HEK293T (cell line): Measurements from ENCODE around the gene PLEKHA6.

Experiments used
- CTCF ChIA-PET: fragments of 350-600 bp; formaldehyde crosslinking; extraction: SDS; loops from one replicate; lab custom pipeline; 2021; ENCODE audit warnings: antibody characterized with exemption, inconsistent platforms; lab: Yijun Ruan, JAX
- POLR2A ChIA-PET: fragments of 350-600 bp; formaldehyde crosslinking; extraction: SDS; loops from one replicate; lab custom pipeline; 2020; ENCODE audit warnings: antibody characterized with exemption, inconsistent platforms; lab: Yijun Ruan, JAX
- DNase-seq: peaks from one replicate; pipeline ENCODE4 v3.0.0; 2012; ENCODE audit warnings: mixed read lengths; ENCODE audit errors: extremely low spot score
- ARNT ChIP-seq: fragments of 450-650 bp; IDR thresholded peaks from 2 replicates; pipeline ENCODE4 v1.6.1; 2017; ENCODE audit warnings: mild to moderate bottlenecking
- BHLHE40 ChIP-seq: fragments of 450-650 bp; IDR thresholded peaks from 2 replicates; pipeline ENCODE4 v1.6.1; 2016; ENCODE audit warnings: mild to moderate bottlenecking, moderate library complexity, borderline replicate concordance
- CTBP1 ChIP-seq: fragments of 450-650 bp; IDR thresholded peaks from 2 replicates; pipeline ENCODE4 v1.6.1; 2016; ENCODE audit warnings: borderline replicate concordance
- ELF4 ChIP-seq: fragments of 450-650 bp; IDR thresholded peaks from 2 replicates; pipeline ENCODE4 v1.6.1; 2017; ENCODE audit warnings: antibody characterized with exemption
- FOXA1 ChIP-seq: fragments of 450-650 bp; IDR thresholded peaks from 2 replicates; pipeline ENCODE4 v1.6.1; 2016; ENCODE audit warnings: mild to moderate bottlenecking
- FOXK2 ChIP-seq: fragments of 450-650 bp; IDR thresholded peaks from 2 replicates; pipeline ENCODE4 v1.6.1; 2016; ENCODE audit warnings: mild to moderate bottlenecking
- FOXM1 ChIP-seq: fragments of 450-650 bp; IDR thresholded peaks from 2 replicates; pipeline ENCODE4 v1.6.1; 2017; ENCODE audit warnings: mild to moderate bottlenecking, borderline replicate concordance
- HDGF ChIP-seq: fragments of 450-650 bp; IDR thresholded peaks from 2 replicates; pipeline ENCODE4 v1.6.1; 2017; ENCODE audit warnings: antibody characterized with exemption, borderline replicate concordance
- L3MBTL2 ChIP-seq: fragments of 450-650 bp; conservative IDR thresholded peaks from 2 replicates; pipeline ENCODE4 v1.6.1; 2016; ENCODE audit warnings: mild to moderate bottlenecking
- LEF1 ChIP-seq: fragments of 450-650 bp; IDR thresholded peaks from 2 replicates; pipeline ENCODE4 v1.6.1; 2017; ENCODE audit warnings: mild to moderate bottlenecking, borderline replicate concordance
- NFRKB ChIP-seq: fragments of 450-650 bp; IDR thresholded peaks from 2 replicates; pipeline ENCODE4 v1.6.1; 2016; ENCODE audit warnings: mild to moderate bottlenecking, moderate library complexity
- PKNOX1 ChIP-seq: fragments of 450-650 bp; IDR thresholded peaks from 2 replicates; pipeline ENCODE4 v1.6.1; 2016
- SP1 ChIP-seq: fragments of 450-650 bp; IDR thresholded peaks from 2 replicates; pipeline ENCODE4 v1.6.1; 2017
- SUZ12 ChIP-seq: fragments of 450-650 bp; IDR thresholded peaks from 2 replicates; pipeline ENCODE4 v1.6.1; 2016; ENCODE audit warnings: mild to moderate bottlenecking
- TARDBP ChIP-seq: fragments of 450-650 bp; IDR thresholded peaks from 2 replicates; pipeline ENCODE4 v1.6.1; 2016
- ZNF384 ChIP-seq: fragments of 450-650 bp; IDR thresholded peaks from 2 replicates; pipeline ENCODE4 v1.6.1; 2016

The PLEKHA6 gene

DNA sequence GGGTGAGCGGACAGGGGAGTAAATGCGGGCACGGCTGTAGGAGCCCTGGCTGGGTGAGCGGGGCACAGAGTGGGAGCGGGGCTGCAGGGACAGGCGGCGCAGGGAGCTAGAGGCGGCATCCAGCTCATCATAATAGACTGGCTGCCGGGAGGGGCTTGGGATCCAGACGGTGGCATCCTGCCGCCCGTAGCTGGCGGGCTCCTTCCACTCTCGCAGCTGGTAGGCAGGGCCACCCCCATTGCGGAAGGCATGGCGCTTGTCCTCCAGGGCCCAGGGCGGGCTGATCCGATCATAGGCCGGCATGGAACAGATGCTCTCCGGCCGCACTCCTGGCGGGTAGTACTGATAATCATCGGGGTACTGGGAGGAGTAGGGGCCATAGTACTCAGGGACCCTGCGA, 102.3 kb downstream of the PLEKHA6 start:
- ChIA-PET CTCF (interaction anchor here (0.6 to 4.7 kb wide), 3 partner anchors 104 to 111 kb away, joined by 3 to 23 read pairs (median 7); no protein-coding TSS in a partner anchor), POLR2A (no interaction called here)
- no peak for TF ChIP-seq ZNF384
- TF ChIP-seq NFRKB = no peak
- TF ChIP-seq L3MBTL2 = no peak
- no peak for TF ChIP-seq HDGF
- TF ChIP-seq FOXK2 = no peak
- TF ChIP-seq FOXM1 = no peak
- no peak for TF ChIP-seq FOXA1
- no peak for DNase-seq

GRCh38 chr1:204256531-204256930, 103.2 kb downstream of the PLEKHA6 start:
- ChIA-PET CTCF (interaction anchor here (0.9 to 4.7 kb wide), 2 partner anchors 27 to 107 kb away, joined by 4 to 23 read pairs; no protein-coding TSS in a partner anchor), POLR2A (no interaction called here)
- DNase-seq = no peak
- TF ChIP-seq BHLHE40 (no peak), FOXA1 (no peak), FOXM1 (no peak), L3MBTL2 (no peak), ARNT (no peak), TARDBP (no peak), ZNF384 (no peak), HDGF (no peak), SUZ12 (no peak), NFRKB (no peak), FOXK2 (no peak), SP1 (no peak), CTBP1 (no peak)

- CTCF ChIA-PET = interaction anchor here (4.7 kb wide), 1 partner anchor 108 kb away, joined by 23 read pairs; no protein-coding TSS in a partner anchor
Observed at GRCh38 chr1:204255966-204256365, 103.8 kb downstream of the PLEKHA6 start.

DNA sequence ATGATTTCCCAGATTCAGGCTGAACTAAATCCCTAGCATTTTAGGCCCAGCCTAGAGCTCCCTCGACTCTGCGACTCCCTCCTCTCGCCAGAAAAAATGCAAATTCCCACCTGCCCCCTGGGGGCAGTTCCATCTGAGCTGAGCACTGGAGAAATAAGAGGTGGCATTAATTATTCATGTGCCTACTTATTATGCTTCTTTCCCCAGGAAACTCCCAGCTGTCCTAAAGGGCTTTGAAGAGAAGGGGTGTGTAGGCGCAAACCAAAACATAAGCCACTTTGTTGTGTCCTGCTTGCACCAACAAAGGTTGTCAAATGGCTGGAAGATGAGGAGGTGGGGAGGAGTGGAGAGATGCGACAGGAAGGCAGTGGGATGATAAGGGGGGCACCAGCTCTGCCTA, 104.5 kb downstream of the PLEKHA6 start:
- no peak for TF ChIP-seq SP1
- no peak for TF ChIP-seq TARDBP
- TF ChIP-seq NFRKB = no peak
- TF ChIP-seq PKNOX1 = no peak
- TF ChIP-seq LEF1 = no peak
- TF ChIP-seq ARNT = no peak
- ChIA-PET POLR2A (no interaction called here), CTCF (interaction anchor here (0.7 to 1.7 kb wide), 2 partner anchors 9 to 92 kb away, joined by 3 to 5 read pairs; no protein-coding TSS in a partner anchor)
- peak; percentile 49 for DNase-seq

More at GRCh38 chr1:204255966-204256365, 103.8 kb downstream of the PLEKHA6 start:
- TF ChIP-seq FOXK2 = no peak
- no peak for TF ChIP-seq ZNF384
- no peak for TF ChIP-seq SUZ12
- TF ChIP-seq TARDBP = no peak
- TF ChIP-seq PKNOX1 = no peak
- TF ChIP-seq LEF1 = no peak
- no peak for TF ChIP-seq HDGF
- no peak for TF ChIP-seq SP1
- no peak for TF ChIP-seq BHLHE40
- TF ChIP-seq FOXA1 = no peak
- POLR2A ChIA-PET = no interaction called here
- DNase-seq = no peak

- ChIA-PET POLR2A (no interaction called here), CTCF (interaction anchor here (0.7 to 1.7 kb wide), 4 partner anchors 10 to 108 kb away, joined by 3 to 5 read pairs (median 4); partner anchors contain the start of gene PLEKHA6)
- DNase-seq = no peak
- TF ChIP-seq FOXA1 = no peak
- no peak for TF ChIP-seq ARNT
- no peak for TF ChIP-seq SUZ12
- no peak for TF ChIP-seq CTBP1
Observed at GRCh38 chr1:204254031-204254661, 105.6 kb downstream of the PLEKHA6 start.

DNA sequence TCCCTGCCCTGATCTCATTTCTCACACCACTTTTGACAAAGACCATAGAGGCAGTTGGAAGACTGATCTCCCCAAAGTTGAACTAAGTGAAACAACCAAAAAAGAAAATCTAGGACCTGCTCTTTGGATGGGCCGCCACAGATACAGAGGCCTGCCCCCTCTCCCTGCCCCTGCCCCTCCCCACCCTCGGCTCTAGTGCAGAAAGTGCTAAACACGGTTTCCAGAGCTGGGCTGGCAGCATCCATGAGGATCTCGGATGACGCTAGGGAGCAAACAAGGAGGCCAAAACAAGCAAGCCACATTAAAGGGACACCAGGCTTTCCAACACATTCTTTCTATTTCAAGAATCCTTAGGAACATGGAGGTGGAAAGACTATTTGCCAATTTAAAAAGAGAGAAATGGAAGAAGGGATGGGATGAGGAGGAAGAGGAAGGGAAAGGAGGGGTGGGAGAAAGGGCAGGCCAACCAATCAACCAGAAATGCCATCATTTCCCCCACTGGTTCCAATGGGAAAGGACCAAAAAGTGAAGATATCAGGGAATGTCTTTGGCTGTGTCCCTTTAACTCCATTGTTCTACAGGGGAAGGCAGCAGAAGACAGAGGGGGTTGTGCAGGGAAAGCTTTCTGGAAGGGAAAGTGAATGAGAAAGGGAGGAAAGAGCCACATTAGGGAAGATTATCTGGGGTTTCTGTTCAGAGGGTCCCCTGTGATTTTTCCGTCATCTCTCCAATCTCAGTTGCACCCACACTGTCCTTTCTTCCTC, 107.6 kb downstream of the PLEKHA6 start:
- CTCF ChIA-PET = no interaction called here
- POLR2A ChIA-PET = no interaction called here

More for the DNA sequence above, 107.6 kb downstream of the PLEKHA6 start:
- TF ChIP-seq FOXM1 (no peak), SP1 (no peak), ARNT (no peak), FOXA1 (no peak), HDGF (no peak), L3MBTL2 (no peak), CTBP1 (no peak), BHLHE40 (no peak), FOXK2 (no peak), LEF1 (no peak), NFRKB (no peak), ELF4 (no peak), PKNOX1 (no peak)
- no peak for DNase-seq
